T-cell (primary cell): ENCODE results near the gene CCNL2. TPM values are rescaled to one million over a fixed set of nuclear protein-coding genes. Genes with fewer than 3 reads are reported as not detected.
"Not testable (repeated sequence)": the region's sequence is repeated elsewhere in the genome, so short reads cannot be mapped to it uniquely, and the experiment has no call there.

ENCODE experiments used
- ATAC-seq, 4 experiments: fragments of 200-7000 bp in 3 of 4; fragments of 150-1000 bp in 1 of 4; cut with Tn5 transposase; replicated peaks in 1 of 4; 1 replicate in 3 of 4; 2 replicates in 1 of 4; pipeline ENCODE4 v1.10.0; 2021; ENCODE audit warnings: moderate library complexity in 3 of 4, mild to moderate bottlenecking in 2 of 4, moderate number of reproducible peaks in 1 of 4
- CTCF ChIA-PET, 2 donors: fragments of 300-600 bp; sonication (Branson Sonifier 250); formaldehyde crosslinking; loops; one replicate each; lab custom pipeline; 2022; ENCODE audit warnings: antibody characterized with exemption in 2 of 2; lab: Charles Lee
- POLR2A ChIA-PET, 2 donors: fragments of 300-600 bp; sonication (Branson Sonifier 250); formaldehyde crosslinking; loops; one replicate each; lab custom pipeline; 2022; ENCODE audit warnings: antibody characterized with exemption in 2 of 2; lab: Charles Lee
- DNase-seq, 35 experiments: peaks; one replicate each; pipeline versions ENCODE4 v3.0.0 to v3.0.0-alpha.2; 2013 to 2023
- H3K27ac ChIP-seq: one replicate; pipeline ENCODE4 v1.5.1; 2013; ENCODE audit warnings: low read length
- H3K27me3 ChIP-seq, 2 experiments: replicated peaks in 1 of 2; 1 replicate in 1 of 2; 2 replicates in 1 of 2; pipeline versions ENCODE4 v1.6.1 to v1.7.0; 2013; ENCODE audit warnings: low read length in 1 of 2, mixed read lengths in 1 of 2; ENCODE audit not compliant: control insufficient read depth in 2 of 2, insufficient read depth in 2 of 2; ENCODE audit errors: extremely low read depth in 1 of 2
- H3K36me3 ChIP-seq, 2 donors: 1 replicate in 1 of 2; 2 replicates in 1 of 2; pipeline versions ENCODE4 v1.6.1 to v1.7.0; 2013; ENCODE audit warnings: low read length in 1 of 2; ENCODE audit not compliant: control insufficient read depth in 2 of 2, insufficient read depth in 1 of 2; ENCODE audit errors: extremely low read depth in 1 of 2
- H3K4me1 ChIP-seq, 2 experiments: 1 replicate in 1 of 2; 2 replicates in 1 of 2; pipeline versions ENCODE4 v1.6.1 to v1.7.0; 2013; ENCODE audit warnings: low read length in 2 of 2, mixed read lengths in 1 of 2; ENCODE audit not compliant: insufficient read depth in 2 of 2, control insufficient read depth in 1 of 2; ENCODE audit errors: extremely low read depth in 1 of 2
- H3K4me3 ChIP-seq, 2 donors: 1 replicate in 1 of 2; 2 replicates in 1 of 2; pipeline versions ENCODE4 v1.5.1 to v1.7.0; 2013; ENCODE audit warnings: mild to moderate bottlenecking in 2 of 2, low read length in 1 of 2, moderate library complexity in 1 of 2; ENCODE audit not compliant: control insufficient read depth in 1 of 2; ENCODE audit errors: extremely low read depth in 1 of 2
- H3K9me3 ChIP-seq: 2 replicates; pipeline ENCODE4 v1.7.0; 2013
- H3K27ac Mint-ChIP-seq, 2 donors: one replicate each; pipeline ENCODE4 v1.8.0; 2020 to 2021; ENCODE audit warnings: mild to moderate bottlenecking in 2 of 2, mixed read lengths in 2 of 2
- H3K27me3 Mint-ChIP-seq, 2 donors: one replicate each; pipeline ENCODE4 v1.8.0; 2021 to 2022; ENCODE audit warnings: mixed read lengths in 2 of 2
- H3K36me3 Mint-ChIP-seq: one replicate; pipeline ENCODE4 v1.8.0; 2021; ENCODE audit warnings: mixed read lengths
- H3K4me1 Mint-ChIP-seq, 3 donors: one replicate each; pipeline ENCODE4 v1.8.0; 2020 to 2022; ENCODE audit warnings: mixed read lengths in 3 of 3, mild to moderate bottlenecking in 1 of 3
- H3K4me3 Mint-ChIP-seq, 3 donors: one replicate each; pipeline ENCODE4 v1.8.0; 2020 to 2022; ENCODE audit warnings: mild to moderate bottlenecking in 3 of 3, mixed read lengths in 3 of 3, moderate library complexity in 3 of 3
- H3K9me3 Mint-ChIP-seq, 3 donors: one replicate each; pipeline ENCODE4 v1.8.0; 2020 to 2022; ENCODE audit warnings: mixed read lengths in 3 of 3
- WGBS: methylation state at CpG from one replicate; pipeline ENCODE4 v1.1.5; 2013; ENCODE audit warnings: missing lambda C conversion rate; ENCODE audit not compliant: insufficient coverage; 5-methylcytosine and 5-hydroxymethylcytosine counted together
- total RNA-seq, 35 experiments: library from RNA in 6 of 35; stranded (reverse) in 6 of 35; fragments of 120-200 nt in 1 of 35; gene quantifications; one replicate each; pipeline versions ENCODE4 v1.2.1 to v1.2.4 and lab custom pipeline; 2013 to 2026

The CCNL2 gene
- total RNA-seq, 5 donors from 2014 or later (not counting 1 experiment from before 2014, with no cell fraction given), result 250 to 418 (median 376) TPM

GRCh38 chr1:1429671-1430073 lies 30.5 kb upstream of the CCNL2 start:
- H3K27ac ChIP-seq, result no peak overlapping the region
- ChIA-PET POLR2A (no interaction called here), CTCF (no interaction called here)
- peaks cover 0 to 19% of the 10 kb centered on the region in 2 experiments for H3K4me1 ChIP-seq
- Mint-ChIP-seq H3K36me3 (no peaks in the 10 kb centered on the region), H3K4me1 (peaks cover 3 to 7% (median 6%) of the 10 kb centered on the region in 3 donors), H3K27ac (no peak overlapping the region), H3K27me3 (peaks cover 7 to 32% of the 10 kb centered on the region in 2 donors), H3K4me3 (no peak overlapping the region), H3K9me3 (no peaks in the 10 kb centered on the region)
- no peak overlapping the region for H3K4me3 ChIP-seq
- WGBS, result 80% methylated on average over 3 of the region's 6 CpGs
- H3K27me3 ChIP-seq, result peaks cover 0 to 84% of the 10 kb centered on the region in 2 experiments
- H3K9me3 ChIP-seq, result no peaks in the 10 kb centered on the region
- ATAC-seq (no peak), DNase-seq (no peak)
- no peaks in the 10 kb centered on the region for H3K36me3 ChIP-seq

GRCh38 chr1:1428967-1429366 lies 29.8 kb upstream of the CCNL2 start:
- H3K27ac ChIP-seq, DNase-seq, H3K9me3 Mint-ChIP-seq, H3K27ac Mint-ChIP-seq, H3K36me3 Mint-ChIP-seq, H3K4me1 Mint-ChIP-seq, H3K9me3 ChIP-seq, H3K4me3 ChIP-seq, ATAC-seq, H3K36me3 ChIP-seq: not testable (repeated sequence)
- Histone ChIP-seq H3K4me1 (peaks cover 0 to 12% of the 10 kb centered on the region in 2 experiments), H3K27me3 (peaks cover 0 to 83% of the 10 kb centered on the region in 2 experiments)
- H3K4me3 Mint-ChIP-seq, result peak overlapping the region in 1 of 3 donors; percentile 63
- ChIA-PET POLR2A (interaction anchor here in 1 of 2 donors (0.7 kb wide), 2 partner anchors 128 to 459 kb away, joined by 7 read pairs; no protein-coding TSS in a partner anchor), CTCF (interaction anchor here (0.6 kb wide), 2 partner anchors 15 to 119 kb away, joined by 3 to 4 read pairs; no protein-coding TSS in a partner anchor)
- no CpG with 5 or more reads among the region's 6 CpGs for WGBS
- H3K27me3 Mint-ChIP-seq, result peaks cover 7 to 34% of the 10 kb centered on the region in 2 donors

GRCh38 chr1:1428174-1428573 lies 29.0 kb upstream of the CCNL2 start:
- H3K27me3 ChIP-seq, result peaks cover 0 to 81% of the 10 kb centered on the region in 2 experiments
- no peak for DNase-seq
- H3K36me3 ChIP-seq, result no peaks in the 10 kb centered on the region
- ChIA-PET POLR2A (interaction anchor here in 1 of 2 donors (0.7 kb wide), 1 partner anchor 458 kb away, joined by 7 read pairs; no protein-coding TSS in a partner anchor), CTCF (interaction anchor here in 1 of 2 donors (0.6 kb wide), 1 partner anchor 119 kb away, joined by 3 read pairs; no protein-coding TSS in a partner anchor)
- no peak for ATAC-seq
- Mint-ChIP-seq H3K36me3 (no peaks in the 10 kb centered on the region), H3K4me1 (peaks cover 3 to 7% (median 3%) of the 10 kb centered on the region in 3 donors), H3K27me3 (peaks cover 7 to 34% of the 10 kb centered on the region in 2 donors), H3K4me3 (peak overlapping the region; percentile 7 to 63 (median 50)), H3K27ac (no peak overlapping the region), H3K9me3 (no peaks in the 10 kb centered on the region)
- peaks cover 0 to 10% of the 10 kb centered on the region in 2 experiments for H3K4me1 ChIP-seq
- no peak overlapping the region for H3K27ac ChIP-seq
- no peaks in the 10 kb centered on the region for H3K9me3 ChIP-seq
- H3K4me3 ChIP-seq, result no peak overlapping the region
- 89% methylated on average over 19 of the region's 19 CpGs for WGBS

- WGBS, result 2% methylated on average over 10 of the region's 22 CpGs
Measured at GRCh38 chr1:1427820-1428148, 28.6 kb upstream of the CCNL2 start.

GRCh38 chr1:1427106-1427819 lies 28.1 kb upstream of the CCNL2 start:
- no peak overlapping the region for H3K27ac ChIP-seq
- no peaks in the 10 kb centered on the region for H3K9me3 Mint-ChIP-seq
- H3K27ac Mint-ChIP-seq, result no peak overlapping the region
- no peaks in the 10 kb centered on the region for H3K9me3 ChIP-seq
- DNase-seq, result no peak
- H3K4me1 ChIP-seq, result peaks cover 0 to 10% of the 10 kb centered on the region in 2 experiments
- ChIA-PET CTCF (no interaction called here), POLR2A (no interaction called here)
- peaks cover 3 to 7% (median 3%) of the 10 kb centered on the region in 3 donors for H3K4me1 Mint-ChIP-seq
- H3K27me3 ChIP-seq, result peaks cover 0 to 82% of the 10 kb centered on the region in 2 experiments
- 10% methylated on average over 54 of the region's 66 CpGs for WGBS
- no peaks in the 10 kb centered on the region for H3K36me3 Mint-ChIP-seq
- H3K36me3 ChIP-seq, result no peaks in the 10 kb centered on the region
- H3K4me3 Mint-ChIP-seq, result peak overlapping the region in 1 of 3 donors; percentile 35
- ATAC-seq, result peak in 2 of 4 experiments; percentile 21 to 31
- H3K27me3 Mint-ChIP-seq, result peaks cover 12 to 38% of the 10 kb centered on the region in 2 donors
- H3K4me3 ChIP-seq, result no peak overlapping the region

More at GRCh38 chr1:1427820-1428148, 28.6 kb upstream of the CCNL2 start:
- Histone ChIP-seq H3K27ac (no peak overlapping the region), H3K27me3 (peaks cover 0 to 81% of the 10 kb centered on the region in 2 experiments), H3K4me3 (no peak overlapping the region), H3K36me3 (no peaks in the 10 kb centered on the region), H3K9me3 (no peaks in the 10 kb centered on the region), H3K4me1 (peaks cover 0 to 10% of the 10 kb centered on the region in 2 experiments)
- Mint-ChIP-seq H3K36me3 (no peaks in the 10 kb centered on the region), H3K4me3 (no peak overlapping the region), H3K27me3 (peaks cover 7 to 35% of the 10 kb centered on the region in 2 donors), H3K9me3 (no peaks in the 10 kb centered on the region), H3K4me1 (peaks cover 3 to 7% (median 3%) of the 10 kb centered on the region in 3 donors), H3K27ac (no peak overlapping the region)
- DNase-seq, result no peak
- CTCF ChIA-PET, result no interaction called here
- ATAC-seq, result no peak
- POLR2A ChIA-PET, result no interaction called here

- peaks cover 3 to 7% (median 3%) of the 10 kb centered on the region in 3 donors for H3K4me1 Mint-ChIP-seq
- peaks cover 0 to 82% of the 10 kb centered on the region in 2 experiments for H3K27me3 ChIP-seq
- H3K36me3 ChIP-seq, result no peaks in the 10 kb centered on the region
- ATAC-seq (peak in 3 of 4 experiments; percentile 10 to 67 (median 16)), DNase-seq (no peak)
- peaks cover 0 to 10% of the 10 kb centered on the region in 2 experiments for H3K4me1 ChIP-seq
- H3K36me3 Mint-ChIP-seq, result no peaks in the 10 kb centered on the region
- no peak overlapping the region for H3K27ac Mint-ChIP-seq
- peak overlapping the region in 1 of 3 donors; percentile 35 for H3K4me3 Mint-ChIP-seq
- no peaks in the 10 kb centered on the region for H3K9me3 ChIP-seq
- peaks cover 14 to 39% of the 10 kb centered on the region in 2 donors for H3K27me3 Mint-ChIP-seq
- ChIA-PET POLR2A (no interaction called here), CTCF (interaction anchor here (0.6 kb wide), 2 partner anchors 25 to 30 kb away, joined by 7 to 8 read pairs; no protein-coding TSS in a partner anchor)
- no peak overlapping the region for H3K4me3 ChIP-seq
- 3% methylated on average over 10 of the region's 19 CpGs for WGBS
- H3K27ac ChIP-seq, result no peak overlapping the region
- no peaks in the 10 kb centered on the region for H3K9me3 Mint-ChIP-seq
Measured at GRCh38 chr1:1426496-1427105, 27.5 kb upstream of the CCNL2 start.
